ENCODE measurements around the gene CNOT9.
"Not testable (repeated sequence)": the region's sequence is repeated elsewhere in the genome, so short reads cannot be mapped to it uniquely, and the experiment has no call there.

CNOT9 gene, protein sequence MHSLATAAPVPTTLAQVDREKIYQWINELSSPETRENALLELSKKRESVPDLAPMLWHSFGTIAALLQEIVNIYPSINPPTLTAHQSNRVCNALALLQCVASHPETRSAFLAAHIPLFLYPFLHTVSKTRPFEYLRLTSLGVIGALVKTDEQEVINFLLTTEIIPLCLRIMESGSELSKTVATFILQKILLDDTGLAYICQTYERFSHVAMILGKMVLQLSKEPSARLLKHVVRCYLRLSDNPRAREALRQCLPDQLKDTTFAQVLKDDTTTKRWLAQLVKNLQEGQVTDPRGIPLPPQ

DNA sequence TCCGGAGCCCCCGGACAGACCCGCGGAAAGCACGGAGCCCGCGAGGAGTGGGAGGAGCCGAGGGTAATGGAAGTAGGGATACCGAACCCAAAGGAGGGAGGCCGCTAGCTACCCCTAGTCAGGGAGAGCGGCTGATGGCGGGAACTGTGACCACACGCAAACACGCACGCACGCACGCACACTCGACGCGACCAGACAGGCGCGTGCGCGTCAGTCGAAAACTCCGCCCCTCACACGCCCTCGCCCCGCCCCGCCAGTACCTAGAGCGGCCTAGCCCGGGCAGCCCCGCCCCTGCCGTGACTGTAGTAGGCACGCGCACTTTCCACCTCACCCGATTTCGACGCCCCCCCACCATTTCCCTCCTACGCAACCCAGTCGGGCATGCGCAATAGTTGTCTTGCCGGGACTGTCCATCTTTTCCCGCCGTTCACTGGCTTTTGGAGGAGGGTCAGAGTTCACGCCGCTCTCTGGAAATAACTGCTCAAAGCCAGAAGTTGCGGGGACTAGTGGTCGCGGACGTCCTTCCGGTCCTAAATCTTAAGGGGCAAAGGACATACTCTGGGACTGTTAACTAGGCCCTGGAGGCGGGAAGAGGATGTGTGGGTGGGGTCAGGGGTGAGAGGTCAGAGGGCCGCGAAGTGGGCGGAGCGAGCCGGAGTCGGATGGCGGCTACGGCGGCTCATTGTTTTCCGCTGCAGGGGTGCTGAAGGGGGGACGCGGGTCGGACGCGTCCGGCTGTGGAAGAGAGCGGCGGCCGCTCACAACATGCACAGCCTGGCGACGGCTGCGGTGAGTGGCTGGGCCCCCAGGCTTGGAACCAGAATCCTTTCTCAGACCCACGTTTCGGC lies at the start of gene CNOT9, which contains the start of gene USP37:
Gene CNOT9 (plus strand): TSS at position 650 of the 848 bp plus-strand sequence. CDS start 116 bp downstream, at position 766.
Gene USP37 (minus strand): TSS at position 162 of the 848 bp plus-strand sequence. CDS start 9,698 bp downstream, outside the sequence.
- H3K9me3 ChIP-seq (ENCODE audit: control insufficient read depth in 1 of 2, low read length in 2 of 2), result no peaks in the 10 kb centered on the region
- H3K4me1 ChIP-seq (ENCODE audit: control insufficient read depth in 1 of 2, insufficient read depth in 2 of 2, low read length in 2 of 2), result peaks cover 32% of the 10 kb centered on the region in 2 donors
- H3K27me3 ChIP-seq (ENCODE audit: control insufficient read depth in 1 of 2, insufficient read depth in 2 of 2, low read length in 2 of 2), result no peaks in the 10 kb centered on the region
- H3K4me3 ChIP-seq (ENCODE audit: low read depth in 1 of 2, low read length in 2 of 2), result peak within 1 kb of the TSS; percentile 90 to 92
- peak within 1 kb of the TSS; percentile 65 to 84 for H3K9ac ChIP-seq (ENCODE audit: low read depth in 1 of 2, low read length in 2 of 2)
- peak within 1 kb of the TSS; percentile 92 for H3K27ac ChIP-seq (ENCODE audit: low read depth, low read length)
- H3K36me3 ChIP-seq (ENCODE audit: control insufficient read depth in 1 of 2, insufficient read depth in 2 of 2, low read length in 2 of 2), result peaks cover 4 to 10% of the 10 kb centered on the region in 2 donors

DNA sequence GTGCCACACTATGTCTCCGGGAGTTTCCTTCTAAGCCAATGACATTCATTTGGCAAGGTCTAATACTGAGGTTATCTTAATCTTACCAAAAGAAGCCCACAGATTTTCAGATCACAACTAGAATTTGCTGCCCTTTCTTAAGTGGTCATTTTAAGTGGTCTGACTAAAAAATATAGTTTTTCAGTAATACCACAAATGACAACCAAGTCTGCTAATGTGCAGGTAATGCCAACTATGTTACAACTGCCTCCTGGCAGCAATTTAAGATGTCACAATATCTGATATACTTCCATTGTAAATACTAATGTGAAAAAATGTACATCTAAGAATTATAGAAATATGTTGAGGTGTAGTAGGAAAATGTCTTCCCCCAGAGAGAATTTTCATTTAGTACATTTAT lies 49.8 kb upstream of the CNOT9 start:
- Histone ChIP-seq H3K27ac (ENCODE audit: low read depth, low read length) (no peak overlapping the region), H3K9ac (ENCODE audit: low read depth in 1 of 2, low read length in 2 of 2) (no peak overlapping the region), H3K36me3 (ENCODE audit: control insufficient read depth in 1 of 2, insufficient read depth in 2 of 2, low read length in 2 of 2) (peaks cover 6 to 10% of the 10 kb centered on the region in 2 donors), H3K27me3 (ENCODE audit: control insufficient read depth in 1 of 2, insufficient read depth in 2 of 2, low read length in 2 of 2) (no peaks in the 10 kb centered on the region), H3K9me3 (ENCODE audit: control insufficient read depth in 1 of 2, low read length in 2 of 2) (no peaks in the 10 kb centered on the region), H3K4me1 (ENCODE audit: control insufficient read depth in 1 of 2, insufficient read depth in 2 of 2, low read length in 2 of 2) (no peaks in the 10 kb centered on the region), H3K4me3 (ENCODE audit: low read depth in 1 of 2, low read length in 2 of 2) (no peak overlapping the region)

DNA sequence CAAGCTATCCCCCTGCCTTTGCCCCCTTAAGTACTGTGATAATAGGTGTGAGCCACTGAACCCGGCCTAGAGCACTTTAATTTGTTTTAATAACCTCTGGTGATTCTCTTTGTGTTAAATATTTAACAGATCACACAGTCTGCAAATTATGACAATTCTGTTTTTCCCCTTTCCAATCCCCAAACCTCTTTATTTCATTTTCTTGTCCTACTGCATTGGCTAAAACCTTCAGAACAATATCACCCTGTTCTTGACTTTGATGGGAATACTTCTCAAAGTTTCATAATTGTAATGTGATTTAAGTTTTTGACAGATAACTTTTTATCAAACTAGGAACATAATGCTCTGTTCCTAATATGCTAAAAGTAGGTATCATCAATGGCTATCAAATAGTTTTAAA lies 45.0 kb upstream of the CNOT9 start:
- H3K36me3 ChIP-seq (ENCODE audit: control insufficient read depth in 1 of 2, insufficient read depth in 2 of 2, low read length in 2 of 2), result peaks cover 6 to 27% of the 10 kb centered on the region in 2 donors
- H3K9me3 ChIP-seq (ENCODE audit: control insufficient read depth in 1 of 2, low read length in 2 of 2), result no peaks in the 10 kb centered on the region
- no peaks in the 10 kb centered on the region for H3K4me1 ChIP-seq (ENCODE audit: control insufficient read depth in 1 of 2, insufficient read depth in 2 of 2, low read length in 2 of 2)
- H3K9ac ChIP-seq (ENCODE audit: low read depth in 1 of 2, low read length in 2 of 2), result no peak overlapping the region
- no peak overlapping the region for H3K4me3 ChIP-seq (ENCODE audit: low read depth in 1 of 2, low read length in 2 of 2)
- no peaks in the 10 kb centered on the region for H3K27me3 ChIP-seq (ENCODE audit: control insufficient read depth in 1 of 2, insufficient read depth in 2 of 2, low read length in 2 of 2)
- no peak overlapping the region for H3K27ac ChIP-seq (ENCODE audit: low read depth, low read length)

DNA sequence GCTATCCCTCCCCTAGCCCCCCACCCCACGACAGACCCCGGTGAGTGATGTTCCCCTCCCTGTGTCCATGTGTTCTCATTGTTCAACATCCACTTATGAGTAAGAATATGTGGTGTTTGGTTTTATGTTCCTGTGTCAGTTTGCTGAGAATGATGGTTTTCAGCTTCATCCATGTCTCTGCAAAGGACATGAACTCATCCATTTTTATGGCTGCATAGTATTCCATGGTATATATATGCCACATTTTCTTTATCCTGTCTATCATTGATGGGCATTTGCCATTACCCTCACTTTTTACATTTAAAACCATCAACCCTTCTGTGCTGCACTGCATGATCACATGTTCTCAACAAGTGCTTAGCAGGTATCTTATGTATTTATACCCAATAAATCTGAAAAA lies 40.2 kb upstream of the CNOT9 start:
- peaks cover 5 to 57% of the 10 kb centered on the region in 2 donors for H3K36me3 ChIP-seq (ENCODE audit: control insufficient read depth in 1 of 2, insufficient read depth in 2 of 2, low read length in 2 of 2)
- not testable (repeated sequence) for H3K27ac ChIP-seq (ENCODE audit: low read depth, low read length); H3K27me3 ChIP-seq (ENCODE audit: control insufficient read depth in 1 of 2, insufficient read depth in 2 of 2, low read length in 2 of 2); H3K4me3 ChIP-seq (ENCODE audit: low read depth in 1 of 2, low read length in 2 of 2); H3K9me3 ChIP-seq (ENCODE audit: control insufficient read depth in 1 of 2, low read length in 2 of 2); H3K9ac ChIP-seq (ENCODE audit: low read depth in 1 of 2, low read length in 2 of 2); H3K4me1 ChIP-seq (ENCODE audit: control insufficient read depth in 1 of 2, insufficient read depth in 2 of 2, low read length in 2 of 2)

DNA sequence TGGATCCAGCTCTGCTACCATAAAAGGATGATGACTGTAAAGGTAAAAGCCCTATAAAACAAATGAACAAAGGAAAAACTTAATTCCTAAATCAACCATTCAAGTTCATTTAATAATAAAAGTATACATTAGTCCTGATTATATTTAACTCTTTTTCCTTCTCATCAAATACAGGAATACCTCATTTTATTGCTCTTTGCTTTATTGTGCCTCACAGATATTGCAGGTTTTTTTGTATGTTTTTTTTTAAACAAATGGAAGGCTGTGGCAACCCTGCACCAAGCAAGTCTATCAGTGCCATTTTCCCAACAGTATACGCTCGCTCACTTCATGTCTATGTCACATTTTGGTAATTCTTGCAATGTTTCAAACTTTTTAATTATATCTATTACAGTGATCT lies 38.6 kb upstream of the CNOT9 start:
- Histone ChIP-seq H3K36me3 (ENCODE audit: control insufficient read depth in 1 of 2, insufficient read depth in 2 of 2, low read length in 2 of 2) (peaks cover 5 to 64% of the 10 kb centered on the region in 2 donors), H3K9me3 (ENCODE audit: control insufficient read depth in 1 of 2, low read length in 2 of 2) (no peaks in the 10 kb centered on the region)

DNA sequence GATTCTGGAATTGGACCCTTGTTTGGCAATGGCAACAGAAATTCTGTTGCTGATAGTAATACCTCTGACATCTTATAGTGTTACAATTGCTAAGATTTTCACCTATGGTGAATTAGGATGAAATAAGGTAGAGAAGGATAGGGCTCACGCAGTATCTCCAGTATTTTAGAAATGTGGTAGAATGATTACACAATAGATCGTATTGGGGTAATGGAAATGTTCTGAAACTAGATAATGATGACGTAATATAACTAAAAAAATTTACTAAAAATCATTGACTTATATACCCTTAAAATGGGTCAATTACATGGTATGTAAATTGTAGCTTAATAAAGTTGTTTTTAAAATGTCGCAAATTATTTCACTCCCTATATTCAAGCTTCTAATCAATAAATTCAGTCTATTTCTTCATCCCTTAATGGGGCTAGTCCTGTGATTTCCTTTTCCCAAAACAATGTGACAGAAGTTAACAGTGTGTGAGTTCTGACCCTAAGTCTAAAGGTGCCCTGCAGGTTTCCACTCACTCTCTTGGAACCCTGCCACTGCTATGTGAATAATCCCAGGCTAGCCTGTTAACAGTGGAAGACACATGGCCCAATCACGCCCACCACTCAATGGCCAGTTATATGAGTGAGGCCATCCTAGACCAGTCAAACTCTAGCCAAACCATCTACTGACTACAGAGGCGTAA lies 31.7 kb upstream of the CNOT9 start:
- Histone ChIP-seq H3K36me3 (ENCODE audit: control insufficient read depth in 1 of 2, insufficient read depth in 2 of 2, low read length in 2 of 2) (peaks cover 12 to 70% of the 10 kb centered on the region in 2 donors), H3K4me3 (ENCODE audit: low read depth in 1 of 2, low read length in 2 of 2) (no peak overlapping the region), H3K4me1 (ENCODE audit: control insufficient read depth in 1 of 2, insufficient read depth in 2 of 2, low read length in 2 of 2) (no peaks in the 10 kb centered on the region), H3K27me3 (ENCODE audit: control insufficient read depth in 1 of 2, insufficient read depth in 2 of 2, low read length in 2 of 2) (no peaks in the 10 kb centered on the region), H3K27ac (ENCODE audit: low read depth, low read length) (no peak overlapping the region), H3K9me3 (ENCODE audit: control insufficient read depth in 1 of 2, low read length in 2 of 2) (no peaks in the 10 kb centered on the region), H3K9ac (ENCODE audit: low read depth in 1 of 2, low read length in 2 of 2) (no peak overlapping the region)

More for the DNA sequence above, 38.6 kb upstream of the CNOT9 start:
- Histone ChIP-seq H3K27ac (ENCODE audit: low read depth, low read length) (no peak overlapping the region), H3K4me1 (ENCODE audit: control insufficient read depth in 1 of 2, insufficient read depth in 2 of 2, low read length in 2 of 2) (no peaks in the 10 kb centered on the region), H3K27me3 (ENCODE audit: control insufficient read depth in 1 of 2, insufficient read depth in 2 of 2, low read length in 2 of 2) (no peaks in the 10 kb centered on the region), H3K9ac (ENCODE audit: low read depth in 1 of 2, low read length in 2 of 2) (no peak overlapping the region), H3K4me3 (ENCODE audit: low read depth in 1 of 2, low read length in 2 of 2) (no peak overlapping the region)

DNA sequence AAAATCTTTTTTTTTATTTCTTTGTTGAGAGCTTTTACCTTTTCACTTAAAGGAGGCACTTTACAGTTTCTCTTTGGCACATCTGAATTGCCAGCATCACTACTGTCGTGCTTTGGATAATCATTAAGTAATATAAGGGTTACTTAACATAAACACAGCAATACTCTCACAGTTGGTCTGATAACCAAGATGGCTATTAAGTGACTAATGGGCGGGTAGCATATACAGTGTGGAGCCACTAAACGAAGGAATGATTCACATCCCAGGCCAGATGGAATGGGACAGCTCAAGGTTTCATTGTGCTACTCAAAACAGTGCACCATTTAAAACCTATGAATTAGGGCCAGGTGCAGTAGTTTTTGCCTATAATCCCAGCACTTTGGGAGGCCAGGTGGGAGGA lies 28.6 kb upstream of the CNOT9 start:
- Histone ChIP-seq H3K27me3 (ENCODE audit: control insufficient read depth in 1 of 2, insufficient read depth in 2 of 2, low read length in 2 of 2) (no peaks in the 10 kb centered on the region), H3K27ac (ENCODE audit: low read depth, low read length) (no peak overlapping the region), H3K36me3 (ENCODE audit: control insufficient read depth in 1 of 2, insufficient read depth in 2 of 2, low read length in 2 of 2) (peaks cover 26 to 77% of the 10 kb centered on the region in 2 donors), H3K9me3 (ENCODE audit: control insufficient read depth in 1 of 2, low read length in 2 of 2) (no peaks in the 10 kb centered on the region), H3K4me1 (ENCODE audit: control insufficient read depth in 1 of 2, insufficient read depth in 2 of 2, low read length in 2 of 2) (no peaks in the 10 kb centered on the region), H3K9ac (ENCODE audit: low read depth in 1 of 2, low read length in 2 of 2) (no peak overlapping the region), H3K4me3 (ENCODE audit: low read depth in 1 of 2, low read length in 2 of 2) (no peak overlapping the region)

DNA sequence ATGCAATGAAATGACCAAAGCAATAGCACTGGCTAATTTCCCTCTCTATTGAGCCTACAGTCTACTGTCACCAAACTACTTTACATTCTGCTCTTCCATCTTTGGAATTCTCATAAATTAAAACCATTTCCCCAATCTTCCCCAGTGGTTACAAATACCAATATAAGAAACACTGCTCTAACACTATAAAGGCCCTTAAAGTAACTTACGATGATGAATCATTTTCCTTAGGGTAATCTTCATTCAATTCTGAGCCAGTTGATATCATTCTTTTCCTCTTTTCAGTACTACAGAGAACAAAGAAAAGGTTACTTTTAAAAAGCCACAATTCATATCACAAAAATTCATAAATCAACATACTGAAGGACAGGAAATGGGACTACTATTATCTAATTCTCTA lies 22.6 kb upstream of the CNOT9 start:
- H3K36me3 ChIP-seq (ENCODE audit: control insufficient read depth in 1 of 2, insufficient read depth in 2 of 2, low read length in 2 of 2), result peaks cover 29 to 52% of the 10 kb centered on the region in 2 donors
- no peaks in the 10 kb centered on the region for H3K4me1 ChIP-seq (ENCODE audit: control insufficient read depth in 1 of 2, insufficient read depth in 2 of 2, low read length in 2 of 2)
- H3K9me3 ChIP-seq (ENCODE audit: control insufficient read depth in 1 of 2, low read length in 2 of 2), result no peaks in the 10 kb centered on the region
- no peaks in the 10 kb centered on the region for H3K27me3 ChIP-seq (ENCODE audit: control insufficient read depth in 1 of 2, insufficient read depth in 2 of 2, low read length in 2 of 2)
- H3K27ac ChIP-seq (ENCODE audit: low read depth, low read length), result no peak overlapping the region
- no peak overlapping the region for H3K4me3 ChIP-seq (ENCODE audit: low read depth in 1 of 2, low read length in 2 of 2)
- H3K9ac ChIP-seq (ENCODE audit: low read depth in 1 of 2, low read length in 2 of 2), result no peak overlapping the region

DNA sequence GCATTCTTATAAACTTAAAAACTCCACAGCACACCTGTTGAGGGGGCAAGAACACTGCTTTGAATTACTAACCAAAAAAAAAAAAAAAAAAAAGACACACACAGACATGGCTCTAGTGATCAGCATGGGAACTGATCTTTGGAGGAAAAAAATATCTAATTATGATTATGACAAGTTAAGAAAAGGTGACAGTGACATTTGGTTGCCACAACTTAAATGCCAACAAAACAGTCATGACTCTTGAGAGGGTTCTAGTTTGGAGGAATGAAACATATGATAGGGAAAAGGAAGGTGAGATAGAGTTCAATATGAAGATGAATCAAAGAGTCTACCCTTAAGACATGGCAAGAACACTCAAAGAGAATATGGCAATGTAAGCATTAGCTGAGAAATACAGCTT lies 21.1 kb upstream of the CNOT9 start:
- no peaks in the 10 kb centered on the region for H3K9me3 ChIP-seq (ENCODE audit: control insufficient read depth in 1 of 2, low read length in 2 of 2)
- no peak overlapping the region for H3K4me3 ChIP-seq (ENCODE audit: low read depth in 1 of 2, low read length in 2 of 2)
- H3K27me3 ChIP-seq (ENCODE audit: control insufficient read depth in 1 of 2, insufficient read depth in 2 of 2, low read length in 2 of 2), result no peaks in the 10 kb centered on the region
- H3K4me1 ChIP-seq (ENCODE audit: control insufficient read depth in 1 of 2, insufficient read depth in 2 of 2, low read length in 2 of 2), result no peaks in the 10 kb centered on the region
- peaks cover 21 to 48% of the 10 kb centered on the region in 2 donors for H3K36me3 ChIP-seq (ENCODE audit: control insufficient read depth in 1 of 2, insufficient read depth in 2 of 2, low read length in 2 of 2)
- no peak overlapping the region for H3K27ac ChIP-seq (ENCODE audit: low read depth, low read length)
- H3K9ac ChIP-seq (ENCODE audit: low read depth in 1 of 2, low read length in 2 of 2), result no peak overlapping the region

DNA sequence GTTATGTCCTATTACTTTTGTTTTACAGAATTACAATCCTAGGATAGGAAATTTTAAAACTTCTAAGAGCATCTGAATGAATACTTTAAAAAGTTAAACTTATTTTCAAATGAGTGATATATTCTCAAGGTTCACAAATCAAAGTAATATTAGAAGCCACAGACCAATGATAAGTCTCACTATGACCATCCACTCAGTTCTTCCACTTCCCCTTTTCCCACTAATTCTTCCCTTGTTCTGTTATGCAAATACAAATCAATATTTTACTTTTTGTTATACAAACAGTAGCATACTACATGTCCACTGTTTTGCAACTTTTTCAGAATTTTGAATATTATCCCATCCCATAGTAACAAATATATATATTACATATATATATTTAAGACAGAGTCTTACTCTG lies 20.7 kb upstream of the CNOT9 start:
- Histone ChIP-seq H3K9ac (ENCODE audit: low read depth in 1 of 2, low read length in 2 of 2) (no peak overlapping the region), H3K27ac (ENCODE audit: low read depth, low read length) (no peak overlapping the region), H3K36me3 (ENCODE audit: control insufficient read depth in 1 of 2, insufficient read depth in 2 of 2, low read length in 2 of 2) (peaks cover 19 to 48% of the 10 kb centered on the region in 2 donors), H3K4me1 (ENCODE audit: control insufficient read depth in 1 of 2, insufficient read depth in 2 of 2, low read length in 2 of 2) (no peaks in the 10 kb centered on the region), H3K27me3 (ENCODE audit: control insufficient read depth in 1 of 2, insufficient read depth in 2 of 2, low read length in 2 of 2) (no peaks in the 10 kb centered on the region), H3K9me3 (ENCODE audit: control insufficient read depth in 1 of 2, low read length in 2 of 2) (no peaks in the 10 kb centered on the region), H3K4me3 (ENCODE audit: low read depth in 1 of 2, low read length in 2 of 2) (no peak overlapping the region)
